ENCODE measurements around the gene ARHGAP5.
A peak's percentile ranks its signal among the peaks of the same experiment; 100 is the strongest.

The ARHGAP5 gene

GRCh38 chr14:32202998-32203882 lies 126.1 kb downstream of the ARHGAP5 start, which contains the start of gene RNU6-8:
Gene RNU6-8 (minus strand): TSS chr14:32203269.
- TF ChIP-seq EZH2 (IDR thresholded peaks at IDR 0.05; ENCODE audit: borderline replicate concordance, low read length) = no peak
- TF ChIP-seq, protein P1, sequence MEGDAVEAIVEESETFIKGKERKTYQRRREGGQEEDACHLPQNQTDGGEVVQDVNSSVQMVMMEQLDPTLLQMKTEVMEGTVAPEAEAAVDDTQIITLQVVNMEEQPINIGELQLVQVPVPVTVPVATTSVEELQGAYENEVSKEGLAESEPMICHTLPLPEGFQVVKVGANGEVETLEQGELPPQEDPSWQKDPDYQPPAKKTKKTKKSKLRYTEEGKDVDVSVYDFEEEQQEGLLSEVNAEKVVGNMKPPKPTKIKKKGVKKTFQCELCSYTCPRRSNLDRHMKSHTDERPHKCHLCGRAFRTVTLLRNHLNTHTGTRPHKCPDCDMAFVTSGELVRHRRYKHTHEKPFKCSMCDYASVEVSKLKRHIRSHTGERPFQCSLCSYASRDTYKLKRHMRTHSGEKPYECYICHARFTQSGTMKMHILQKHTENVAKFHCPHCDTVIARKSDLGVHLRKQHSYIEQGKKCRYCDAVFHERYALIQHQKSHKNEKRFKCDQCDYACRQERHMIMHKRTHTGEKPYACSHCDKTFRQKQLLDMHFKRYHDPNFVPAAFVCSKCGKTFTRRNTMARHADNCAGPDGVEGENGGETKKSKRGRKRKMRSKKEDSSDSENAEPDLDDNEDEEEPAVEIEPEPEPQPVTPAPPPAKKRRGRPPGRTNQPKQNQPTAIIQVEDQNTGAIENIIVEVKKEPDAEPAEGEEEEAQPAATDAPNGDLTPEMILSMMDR (IDR thresholded peaks at IDR 0.05; ENCODE audit: low read length) = no peak
- H3K79me2 ChIP-seq (ENCODE audit: insufficient read depth, low read length) = no peaks in the 10 kb centered on the region
- no peaks in the 10 kb centered on the region for H3K9me3 ChIP-seq (ENCODE audit: low read length)
- H4K20me1 ChIP-seq (ENCODE audit: insufficient read depth, low read length) = no peaks in the 10 kb centered on the region
- H3K9ac ChIP-seq (ENCODE audit: low read length) = peak within 1 kb of the TSS; percentile 67
- H3K4me2 ChIP-seq (ENCODE audit: low read length) = peak within 1 kb of the TSS; percentile 95
- no peaks in the 10 kb centered on the region for H3K27me3 ChIP-seq (ENCODE audit: insufficient read depth, low read length)
- no peaks in the 10 kb centered on the region for H3K9me2 ChIP-seq (ENCODE audit: low read depth, low read length)
- peak within 1 kb of the TSS; percentile 92 for H3K4me3 ChIP-seq (ENCODE audit: low read depth, low read length, poor library complexity, severe bottlenecking)
- H3K36me3 ChIP-seq (ENCODE audit: insufficient read depth, low read length) = no peaks in the 10 kb centered on the region
- peak within 1 kb of the TSS; percentile 95 for H2AFZ ChIP-seq (ENCODE audit: low read length)
- H3F3A ChIP-seq (ENCODE audit: insufficient read depth, low read length) = 0 out of 2 replicates have a peak, but pooled peaks cover 4% of the 10 kb centered on the region
- peaks cover 32% of the 10 kb centered on the region for H3K4me1 ChIP-seq (ENCODE audit: insufficient read depth, low read length, severe bottlenecking)
- H3K27ac ChIP-seq (ENCODE audit: low read depth, low read length, poor library complexity, severe bottlenecking) = no peak within 1 kb of the TSS

GRCh38 chr14:32203928-32204357 lies 126.8 kb downstream of the ARHGAP5 start:
- Histone ChIP-seq H3K4me3 (ENCODE audit: low read depth, low read length, poor library complexity, severe bottlenecking) (peak overlapping the region; percentile 92), H3K9me2 (ENCODE audit: low read depth, low read length) (no peaks in the 10 kb centered on the region), H3K27me3 (ENCODE audit: insufficient read depth, low read length) (no peaks in the 10 kb centered on the region), H3K4me1 (ENCODE audit: insufficient read depth, low read length, severe bottlenecking) (peaks cover 32% of the 10 kb centered on the region), H3K4me2 (ENCODE audit: low read length) (peak overlapping the region; percentile 95), H3K27ac (ENCODE audit: low read depth, low read length, poor library complexity, severe bottlenecking) (no peak overlapping the region), H3K9me3 (ENCODE audit: low read length) (no peaks in the 10 kb centered on the region), H2AFZ (ENCODE audit: low read length) (peak overlapping the region; percentile 95), H3F3A (ENCODE audit: insufficient read depth, low read length) (0 out of 2 replicates have a peak, but pooled peaks cover 4% of the 10 kb centered on the region), H3K36me3 (ENCODE audit: insufficient read depth, low read length) (no peaks in the 10 kb centered on the region), H3K9ac (ENCODE audit: low read length) (peak overlapping the region; percentile 67), H3K79me2 (ENCODE audit: insufficient read depth, low read length) (no peaks in the 10 kb centered on the region), H4K20me1 (ENCODE audit: insufficient read depth, low read length) (no peaks in the 10 kb centered on the region)
- no peak for TF ChIP-seq EZH2 (IDR thresholded peaks at IDR 0.05; ENCODE audit: borderline replicate concordance, low read length)
- TF ChIP-seq, protein P1 (IDR thresholded peaks at IDR 0.05; ENCODE audit: low read length) = no peak

GRCh38 chr14:32205554-32205953 lies 128.4 kb downstream of the ARHGAP5 start:
- Histone ChIP-seq H3K9me2 (ENCODE audit: low read depth, low read length) (no peaks in the 10 kb centered on the region), H2AFZ (ENCODE audit: low read length) (no peak overlapping the region), H3K9ac (ENCODE audit: low read length) (no peak overlapping the region), H3K9me3 (ENCODE audit: low read length) (no peaks in the 10 kb centered on the region), H3K4me1 (ENCODE audit: insufficient read depth, low read length, severe bottlenecking) (peaks cover 26% of the 10 kb centered on the region), H3K36me3 (ENCODE audit: insufficient read depth, low read length) (no peaks in the 10 kb centered on the region), H3K4me3 (ENCODE audit: low read depth, low read length, poor library complexity, severe bottlenecking) (no peak overlapping the region), H3K79me2 (ENCODE audit: insufficient read depth, low read length) (no peaks in the 10 kb centered on the region), H3K4me2 (ENCODE audit: low read length) (no peak overlapping the region), H3F3A (ENCODE audit: insufficient read depth, low read length) (0 out of 2 replicates have a peak, but pooled peaks cover 3% of the 10 kb centered on the region), H4K20me1 (ENCODE audit: insufficient read depth, low read length) (no peaks in the 10 kb centered on the region), H3K27me3 (ENCODE audit: insufficient read depth, low read length) (no peaks in the 10 kb centered on the region), H3K27ac (ENCODE audit: low read depth, low read length, poor library complexity, severe bottlenecking) (no peak overlapping the region)
- TF ChIP-seq, protein P1 (IDR thresholded peaks at IDR 0.05; ENCODE audit: low read length) = no peak
- no peak for TF ChIP-seq EZH2 (IDR thresholded peaks at IDR 0.05; ENCODE audit: borderline replicate concordance, low read length)

Measured in OCI-LY1 (cell line).